NCI-H446 (cell line): Measurements from ENCODE around the gene TIE1.

Experiments
- DNase-seq, 2 experiments: peaks; one replicate each; lab custom pipeline; 2025; lab: John Stamatoyannopoulos, UW

Gene TIE1

DNA sequence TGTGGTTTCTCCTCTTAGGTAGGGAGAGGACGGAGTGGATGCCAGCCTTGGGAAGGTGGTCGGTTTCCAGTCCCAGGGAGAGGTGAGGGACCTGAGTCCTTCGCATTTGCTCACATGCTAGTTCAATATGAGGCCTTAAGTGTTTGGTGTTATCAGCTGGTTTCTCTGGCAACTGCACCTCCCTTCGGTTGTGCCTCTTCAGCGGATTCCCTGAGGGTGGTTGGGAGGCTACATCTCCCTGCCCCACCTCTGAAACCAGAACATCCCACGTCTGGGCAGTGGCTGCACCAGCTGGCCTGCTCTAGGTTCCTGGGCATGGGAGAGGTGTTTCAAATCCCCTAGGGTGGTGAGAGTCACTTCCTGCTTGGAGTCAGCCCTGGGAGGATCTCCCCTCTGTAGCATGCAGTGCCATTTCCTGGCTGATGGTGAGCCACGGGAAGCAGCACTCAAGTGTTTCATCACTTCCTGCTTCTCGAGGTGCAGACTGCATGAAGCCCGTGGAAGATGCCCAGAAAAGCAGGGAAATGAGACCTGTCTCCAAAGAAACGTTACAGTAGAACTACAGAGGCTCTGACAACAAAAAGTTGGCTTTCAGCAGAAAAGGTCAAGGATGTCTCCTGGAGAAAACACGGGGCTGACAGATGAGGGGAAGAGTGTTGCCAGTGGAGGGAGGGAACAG, 26.5 kb upstream of the TIE1 start:
- peak in 1 of 2 experiments; percentile 13 for DNase-seq

DNA sequence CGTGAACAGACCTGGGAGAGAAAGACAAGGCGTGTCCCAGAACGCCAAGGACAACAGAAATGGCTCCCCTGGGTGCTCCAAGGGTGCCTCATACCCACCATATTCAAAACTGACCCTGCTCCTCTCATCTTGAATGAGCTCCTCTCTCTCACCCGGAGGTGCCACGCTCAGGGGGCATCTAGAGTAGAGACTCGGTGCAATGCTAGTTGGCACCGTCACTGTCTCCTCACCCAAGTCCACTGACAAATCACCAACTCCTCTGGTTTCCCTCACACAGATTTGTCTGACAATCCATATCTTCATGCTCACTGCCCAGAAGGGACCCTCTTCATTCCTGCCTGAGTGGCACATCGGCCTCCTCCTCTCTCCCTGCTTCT, 26.0 kb upstream of the TIE1 start:
- no peak for DNase-seq

DNA sequence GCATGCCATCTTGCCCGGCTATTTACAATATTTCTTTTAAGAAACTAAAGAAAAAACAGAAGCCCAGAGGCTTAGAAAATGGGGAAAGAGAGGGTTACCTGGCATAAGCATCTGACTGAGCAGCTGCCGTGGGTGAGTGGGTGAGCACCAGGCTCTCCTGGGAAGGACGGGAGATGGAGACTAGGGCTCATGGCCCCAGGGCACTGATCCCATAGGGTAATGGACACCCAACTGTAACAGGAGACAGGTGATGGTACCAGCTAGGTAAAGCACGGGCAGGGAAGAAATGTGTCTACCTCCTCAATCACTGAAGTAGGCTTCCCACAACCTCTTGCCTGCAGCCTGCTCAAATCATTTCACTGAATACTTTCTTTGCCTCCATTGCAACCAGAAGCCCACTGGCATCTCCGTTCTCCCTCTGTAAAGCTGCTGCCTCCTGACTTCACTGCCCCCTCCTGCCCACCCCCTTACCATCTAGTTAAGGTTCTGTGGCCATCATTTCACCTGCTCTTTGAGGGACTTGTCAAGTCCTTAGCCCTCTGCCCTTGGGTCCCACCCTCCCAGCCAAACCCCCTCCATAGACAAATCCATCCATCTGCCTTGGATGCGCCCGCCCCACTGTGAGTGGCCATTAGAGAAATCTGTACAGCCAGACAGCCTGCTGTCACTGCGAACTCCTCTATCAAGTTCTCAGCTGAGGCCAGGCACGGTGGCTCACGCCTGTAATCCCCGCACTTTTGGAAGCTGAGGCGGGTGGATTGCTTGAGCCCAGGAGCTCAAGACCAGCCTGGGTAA, 24.8 kb upstream of the TIE1 start:
- no peak for DNase-seq

DNA sequence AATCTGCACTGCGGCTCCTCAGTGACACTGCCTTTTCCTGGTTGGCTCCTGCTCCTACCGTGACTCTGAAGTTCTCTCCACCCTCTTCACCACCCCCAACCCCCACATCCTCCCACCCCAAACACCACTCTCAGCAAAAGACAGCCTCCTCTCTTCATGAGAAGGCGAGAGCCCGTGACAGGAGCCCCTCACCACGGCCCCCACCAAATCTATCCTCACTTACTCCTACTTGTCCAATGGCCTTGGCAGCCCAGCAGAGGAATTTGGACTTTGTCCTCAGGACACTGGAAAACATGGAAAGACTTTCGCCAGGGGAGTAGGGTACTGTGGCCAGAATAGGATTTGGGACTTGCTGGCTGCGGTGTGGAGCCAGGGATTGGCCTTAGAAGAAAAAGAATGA, 24.1 kb upstream of the TIE1 start:
- no peak for DNase-seq

DNA sequence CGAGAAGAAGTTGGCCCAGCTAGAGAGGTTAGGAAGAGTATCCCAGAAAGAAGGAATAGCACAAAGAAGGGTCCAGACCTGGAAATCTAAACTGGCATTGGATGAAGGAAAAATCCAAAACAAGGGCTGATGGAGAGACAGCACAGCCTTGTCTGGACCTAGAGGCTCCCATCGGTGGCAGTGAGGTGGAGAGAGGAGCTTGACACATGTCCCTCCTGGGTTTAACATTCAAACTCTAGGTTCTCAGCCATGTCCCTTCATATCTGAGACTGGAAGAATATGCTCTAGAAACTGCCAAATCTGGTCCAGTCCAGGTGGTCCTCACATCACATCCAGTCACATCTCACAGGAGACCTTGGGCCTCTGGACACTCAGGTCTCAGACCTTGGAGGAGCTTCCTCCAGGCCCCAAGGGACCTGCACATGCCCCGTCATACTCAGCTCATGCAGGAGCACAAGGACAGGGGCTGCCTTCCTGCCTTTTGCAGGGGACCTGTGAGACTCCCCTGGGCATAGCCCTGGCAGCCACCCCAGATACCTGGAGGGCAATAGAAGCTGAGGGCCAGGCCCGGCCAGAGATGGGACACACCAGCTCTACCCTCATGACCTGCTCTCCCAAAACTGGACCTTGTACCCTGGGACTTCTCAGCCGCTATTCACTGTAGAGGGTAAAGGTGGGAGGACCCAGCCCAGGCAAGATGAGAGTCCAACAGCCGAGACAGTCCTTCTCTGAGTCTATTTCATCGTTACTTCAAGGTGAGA, 23.5 kb upstream of the TIE1 start:
- no peak for DNase-seq

DNA sequence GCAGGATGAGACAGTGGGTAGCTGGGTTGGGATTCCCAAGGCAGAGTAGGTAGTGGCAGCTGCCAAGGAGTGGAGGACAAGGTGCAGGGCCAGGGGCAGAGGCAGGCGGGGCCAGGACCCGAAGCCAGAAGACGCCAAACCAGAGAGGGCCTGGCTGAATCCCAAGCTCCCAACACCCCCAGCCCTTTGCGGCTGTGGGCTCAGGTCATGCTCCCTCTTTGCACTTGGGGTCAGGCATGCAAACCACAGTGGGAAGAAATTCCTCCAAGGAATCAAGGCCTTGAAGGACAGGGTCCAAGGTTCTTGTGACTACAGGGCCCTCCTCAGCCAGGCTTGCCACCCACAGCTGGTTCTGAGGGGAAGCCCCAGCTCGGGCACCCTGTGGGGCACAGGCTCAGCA, 21.6 kb upstream of the TIE1 start:
- no peak for DNase-seq

DNA sequence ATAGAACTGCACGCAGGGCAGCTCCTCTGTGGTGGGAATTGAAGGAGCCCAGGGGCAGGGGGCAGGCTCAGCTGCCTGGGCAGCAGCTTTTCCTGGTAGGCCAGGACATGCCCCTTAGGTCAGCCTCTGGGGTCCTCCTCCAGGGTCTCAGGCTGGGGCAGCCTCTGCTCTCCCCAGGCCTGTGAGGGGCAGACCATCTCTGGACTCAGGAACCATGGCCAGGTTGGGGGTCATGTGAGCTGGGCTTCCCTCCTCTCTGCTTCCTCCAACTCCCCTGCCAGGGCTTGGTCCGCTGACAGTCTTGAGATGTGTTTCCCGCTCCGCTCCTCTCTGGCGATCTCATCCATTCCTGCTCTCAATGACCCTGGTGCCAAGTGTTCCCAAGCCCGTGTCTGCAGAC, 21.1 kb upstream of the TIE1 start:
- no peak for DNase-seq

DNA sequence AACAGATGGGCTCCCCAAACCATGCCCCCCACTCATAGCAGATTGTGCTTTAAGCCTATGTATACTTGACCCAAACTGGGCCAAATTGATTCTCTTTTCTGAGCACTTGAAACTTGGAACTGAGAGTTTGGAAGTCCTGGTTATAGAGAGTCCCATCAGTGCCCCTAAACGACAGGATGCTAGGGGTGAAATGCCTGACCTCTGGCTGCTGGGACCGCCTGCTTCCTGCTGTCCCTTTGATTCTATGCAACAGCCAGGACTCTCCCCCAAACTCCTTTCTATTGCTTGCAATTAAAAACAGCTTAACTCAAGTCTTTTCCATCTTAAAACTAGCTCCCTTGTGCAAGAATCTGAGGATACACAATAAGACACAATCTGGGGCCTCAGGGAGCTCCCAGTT, 20.1 kb upstream of the TIE1 start:
- no peak for DNase-seq

DNA sequence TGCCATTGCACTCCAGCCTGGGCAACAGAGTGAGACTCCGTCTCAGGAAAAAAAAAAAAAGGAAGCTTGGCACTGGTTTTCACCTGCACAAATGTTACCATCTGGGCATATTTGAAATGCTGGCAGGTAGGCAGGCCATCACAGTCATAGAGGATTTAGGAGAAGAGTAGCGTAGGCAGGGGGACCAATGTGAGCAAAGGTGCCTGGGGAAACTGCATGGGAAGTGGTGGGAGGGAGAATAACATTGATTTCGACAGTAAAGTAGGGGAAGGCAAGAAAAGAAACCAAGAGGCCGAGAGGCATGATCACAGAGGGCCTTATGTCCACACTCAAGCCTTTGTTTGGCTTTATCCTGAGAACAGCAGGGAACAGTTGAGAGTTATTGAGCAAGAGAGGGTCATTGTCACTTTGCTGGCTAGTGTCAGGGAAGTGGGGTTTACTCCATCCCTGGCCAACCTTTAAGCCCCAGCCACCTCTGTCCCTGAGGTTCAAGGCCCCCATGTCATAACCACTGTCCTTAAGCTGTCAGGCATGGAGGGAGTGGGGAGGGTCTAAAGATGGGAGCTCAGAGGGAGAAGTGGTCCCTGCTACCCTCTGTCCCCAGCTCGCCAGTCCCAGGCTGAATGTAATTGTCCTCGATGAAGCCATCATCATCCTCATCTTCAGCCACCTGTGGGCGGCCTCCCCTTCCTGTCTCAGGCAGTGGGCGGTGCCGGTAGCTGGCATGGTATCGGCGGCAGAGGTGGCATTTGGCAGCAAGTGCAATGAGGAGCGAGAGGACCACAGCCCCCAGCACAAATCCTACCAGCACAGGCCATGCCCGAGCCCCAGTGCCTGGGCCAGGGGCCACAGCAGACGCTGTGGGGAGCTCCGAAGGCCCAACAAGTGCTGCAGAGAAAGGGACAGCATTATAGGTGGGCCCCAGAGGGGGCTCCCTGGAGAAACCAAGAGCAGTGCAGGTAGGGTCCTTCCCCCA, 18.3 kb upstream of the TIE1 start:
- DNase-seq: no peak

DNA sequence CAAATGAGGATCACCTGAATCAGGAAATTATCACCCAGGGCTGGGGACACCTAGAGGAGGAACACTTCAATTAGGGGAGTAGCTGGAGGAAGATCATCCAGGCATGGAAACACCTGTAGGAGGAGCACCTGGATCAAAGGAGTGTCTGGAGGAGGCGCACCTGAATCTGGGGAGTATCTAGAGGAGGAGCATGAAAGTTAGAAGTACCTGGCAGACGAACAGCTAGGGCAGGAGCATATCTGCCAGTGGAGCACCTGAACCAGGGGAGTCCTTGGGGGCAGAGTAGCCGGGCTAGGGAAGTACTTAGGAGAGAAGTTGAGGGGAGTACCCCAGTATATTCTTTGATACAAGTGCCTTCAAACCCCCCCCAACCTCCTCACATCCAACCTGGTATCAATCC, 16.7 kb upstream of the TIE1 start:
- no peak for DNase-seq

DNA sequence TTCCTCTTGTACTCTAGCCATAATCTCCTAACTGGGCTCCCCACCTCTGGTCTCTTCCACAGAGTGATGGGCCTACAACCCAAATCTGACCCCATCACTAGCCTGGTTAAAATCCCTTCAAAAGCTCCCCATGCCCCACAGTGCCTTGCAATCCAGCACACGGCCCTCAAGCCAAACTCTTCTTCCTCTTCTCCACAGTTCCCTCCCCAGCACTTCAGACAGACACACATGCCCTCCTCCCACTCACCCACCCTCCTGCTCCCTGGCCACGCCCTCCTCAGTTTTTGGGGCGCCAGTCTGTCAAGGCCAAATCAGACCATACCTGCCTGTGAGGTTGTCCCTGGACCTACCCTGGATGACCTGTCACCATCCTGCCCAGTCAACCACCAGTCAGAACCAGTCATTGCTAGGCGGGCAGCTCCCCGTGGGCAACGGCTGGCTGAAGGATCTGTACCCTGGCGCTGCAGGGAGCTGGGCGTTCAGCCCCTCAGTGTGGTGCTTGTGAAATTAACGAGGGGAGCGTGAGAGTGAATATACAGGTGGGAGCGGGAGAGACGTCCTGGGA, 16.2 kb upstream of the TIE1 start:
- DNase-seq: no peak

DNA sequence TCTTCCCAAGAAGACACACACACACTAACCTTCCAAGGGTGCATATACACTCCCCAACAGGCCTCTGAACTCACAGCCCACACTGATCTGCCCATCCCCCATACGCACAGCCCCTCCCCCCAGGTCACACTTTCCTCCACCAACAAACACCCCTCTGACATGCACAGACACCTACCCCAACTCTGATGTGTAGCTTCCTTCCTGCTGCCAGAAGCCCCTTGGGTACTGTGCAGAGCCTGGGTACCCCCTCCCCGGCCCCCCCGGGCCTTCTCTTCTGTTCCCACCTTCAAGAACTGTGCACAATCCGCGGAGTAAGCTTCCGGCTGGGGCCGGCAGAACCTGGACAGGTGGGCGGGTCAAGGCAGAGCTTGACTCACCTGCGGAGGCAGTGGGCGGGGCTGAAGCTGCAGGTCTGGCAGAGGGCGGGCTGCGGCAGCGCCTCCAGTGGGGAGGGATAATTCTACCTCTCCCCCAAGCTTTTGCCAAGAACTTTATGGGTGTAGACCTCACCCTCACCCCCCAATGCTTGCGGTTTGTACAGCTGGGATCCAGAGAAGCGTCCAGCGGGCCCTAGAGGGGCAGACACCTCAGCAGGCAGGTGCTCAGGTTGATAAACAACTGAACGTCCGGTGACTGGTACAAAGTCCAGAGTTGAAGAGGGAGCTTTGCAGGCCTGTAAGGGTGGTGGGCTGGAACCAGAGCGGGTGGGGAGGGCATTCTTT, 15.4 kb upstream of the TIE1 start, which contains the start of gene C1orf210:
TSS of gene C1orf210 (minus strand) at position 313 of the 722 bp plus-strand sequence. CDS start 2,311 bp downstream, outside the sequence.
- no peak for DNase-seq

DNA sequence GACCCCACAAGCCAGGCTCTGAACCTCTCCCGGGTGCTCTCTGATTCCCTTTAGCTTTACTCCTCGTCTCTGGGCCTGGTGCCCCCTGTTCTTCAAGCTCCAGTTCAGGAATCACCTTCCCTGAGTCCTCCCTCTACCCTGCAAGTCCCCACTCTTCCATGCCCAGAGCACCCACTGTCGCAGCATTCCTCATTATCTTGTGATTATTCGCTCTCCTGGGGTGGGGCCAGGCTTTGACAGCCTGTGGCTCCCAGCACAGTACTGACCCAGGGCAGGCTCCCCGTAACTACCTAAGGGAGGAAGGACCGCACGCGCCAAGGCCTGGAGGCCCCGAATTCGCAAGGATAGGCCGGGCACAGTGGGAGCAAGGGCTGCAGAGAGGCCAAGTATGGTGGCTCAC, 14.7 kb upstream of the TIE1 start:
- no peak for DNase-seq

DNA sequence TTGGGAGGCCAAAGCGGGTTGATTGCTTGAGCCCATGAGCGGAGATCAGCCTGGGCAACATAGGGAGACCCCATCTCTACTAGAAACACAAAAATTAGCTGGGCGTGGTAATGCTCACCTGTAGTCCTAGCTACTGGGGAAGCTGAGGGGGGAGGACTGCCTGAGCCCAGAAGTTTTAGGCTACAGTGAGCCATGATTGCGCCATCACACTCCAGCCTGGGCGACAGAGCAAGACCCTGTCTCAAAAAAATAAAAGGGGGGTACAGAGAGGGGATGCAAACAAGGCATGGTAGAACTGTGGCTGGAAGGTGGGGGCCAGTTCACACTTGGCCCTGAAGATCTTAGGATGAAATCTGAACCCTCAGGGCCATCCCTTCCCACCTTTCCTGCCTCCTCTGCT, 14.2 kb upstream of the TIE1 start:
- DNase-seq: no peak

DNA sequence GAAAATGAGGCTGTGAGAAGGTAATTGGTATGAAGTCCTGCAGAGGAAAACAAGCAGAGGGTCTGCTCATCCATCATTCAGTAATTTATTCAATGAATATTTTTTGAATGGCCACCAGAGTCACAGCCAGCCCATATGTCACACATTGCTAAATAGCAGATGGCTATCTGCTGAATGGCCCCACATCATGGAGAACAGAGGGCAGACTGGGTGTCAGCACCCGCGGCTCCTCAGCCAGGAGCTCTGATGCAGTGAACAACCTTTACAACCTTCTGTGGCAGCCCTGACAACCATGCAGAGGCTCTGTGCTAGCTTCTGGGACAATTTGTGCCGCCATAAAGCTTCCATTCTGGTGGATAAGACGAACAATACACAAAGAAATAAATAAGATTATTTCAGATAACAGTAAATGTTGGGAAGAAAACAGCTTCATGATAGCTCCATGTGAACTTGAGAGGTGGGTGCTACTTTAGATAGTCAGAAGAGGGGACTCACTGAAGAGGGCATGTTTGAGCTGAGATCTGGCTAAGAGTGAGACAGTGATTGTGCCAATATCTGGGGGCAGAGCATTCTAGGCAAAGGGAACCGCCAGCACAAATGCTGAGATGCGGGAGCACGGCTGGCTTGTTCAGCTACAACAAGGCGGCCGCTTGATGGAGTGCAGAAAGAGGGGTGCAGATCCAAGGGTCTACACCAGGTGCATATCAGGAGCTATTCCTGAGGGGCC, 12.6 kb upstream of the TIE1 start:
- no peak for DNase-seq

DNA sequence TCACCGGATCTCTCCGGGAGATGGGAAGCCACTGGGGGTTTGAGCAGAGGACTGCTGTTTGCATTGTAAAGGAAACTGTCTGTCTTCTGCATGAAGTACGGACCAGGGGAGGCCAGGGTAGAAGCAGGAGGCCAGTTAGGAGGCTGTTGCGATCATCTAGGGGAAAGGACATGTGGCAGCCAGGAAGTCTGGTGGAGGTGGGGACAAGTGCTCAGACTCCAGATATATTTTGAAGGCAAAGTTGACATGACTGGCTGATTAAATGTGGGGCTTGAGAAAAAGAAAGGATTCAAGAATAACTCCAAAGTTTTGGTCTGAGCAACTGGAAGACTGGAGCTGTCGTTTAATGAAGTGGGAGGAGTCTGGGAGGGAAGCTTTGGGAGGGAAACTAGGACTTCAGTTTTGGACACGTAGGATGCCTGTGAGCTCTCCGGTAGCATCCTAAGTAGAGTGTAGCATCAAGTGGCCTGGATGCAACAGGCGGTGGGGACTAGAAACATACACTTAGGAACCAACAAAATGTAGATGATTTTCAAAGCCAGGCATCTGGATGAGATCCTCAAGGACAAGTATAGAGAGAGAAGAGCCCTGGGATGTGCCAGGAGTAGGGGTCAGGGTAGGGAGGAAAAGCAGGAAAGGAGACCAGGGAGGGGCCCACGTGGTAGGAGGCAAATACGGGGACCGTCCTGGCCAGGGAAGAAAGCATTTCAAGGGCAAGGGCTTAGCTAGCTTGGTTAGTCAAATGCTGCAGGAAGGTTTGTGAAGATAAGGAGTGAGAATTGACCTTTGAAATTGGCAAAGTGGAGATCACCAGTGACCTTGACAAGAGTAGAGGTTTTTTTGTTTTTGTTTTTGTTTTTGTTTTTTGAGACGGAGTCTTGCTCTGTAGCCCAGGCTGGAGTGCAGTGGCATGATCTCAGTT, 11.7 kb upstream of the TIE1 start:
- no peak for DNase-seq

DNA sequence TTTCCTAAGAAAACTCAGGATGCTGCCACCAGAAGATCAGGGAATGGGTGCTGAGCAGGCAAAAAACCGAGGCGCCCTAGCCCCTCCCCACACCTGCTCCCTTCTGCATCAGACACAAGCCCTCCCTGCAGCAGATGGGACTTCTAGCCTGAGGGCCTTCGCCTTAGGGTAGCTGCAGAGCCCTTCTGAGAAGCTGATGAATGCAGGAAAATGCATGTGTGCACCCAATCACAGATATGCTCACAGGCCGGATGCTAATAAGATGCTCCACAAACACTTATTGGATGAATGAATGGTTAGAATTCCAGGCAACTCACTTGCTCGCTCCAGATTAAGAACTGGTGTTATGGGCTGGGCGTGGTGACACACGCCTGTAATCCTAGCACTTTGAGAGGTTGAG, 8.6 kb upstream of the TIE1 start:
- DNase-seq: no peak

DNA sequence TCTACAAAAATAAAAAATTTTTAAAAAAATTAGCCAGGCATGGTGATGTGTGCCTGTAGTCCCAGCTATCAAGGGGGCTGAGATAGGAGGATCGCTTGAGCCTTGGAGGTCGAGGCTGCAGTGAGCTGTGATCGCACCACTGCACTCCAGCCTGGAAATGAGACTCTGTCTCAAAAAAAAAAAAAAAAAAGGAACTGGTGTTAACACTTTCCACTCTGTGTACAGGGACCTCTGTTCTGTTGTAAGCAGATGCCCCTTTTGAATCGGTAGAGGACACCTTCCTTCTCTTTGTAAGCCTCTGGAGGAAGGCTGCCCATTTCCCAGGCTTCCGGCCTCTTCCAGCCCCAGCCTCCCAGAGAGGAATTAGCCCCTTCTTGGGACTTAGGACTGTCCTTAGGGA, 8.1 kb upstream of the TIE1 start:
- no peak for DNase-seq

DNA sequence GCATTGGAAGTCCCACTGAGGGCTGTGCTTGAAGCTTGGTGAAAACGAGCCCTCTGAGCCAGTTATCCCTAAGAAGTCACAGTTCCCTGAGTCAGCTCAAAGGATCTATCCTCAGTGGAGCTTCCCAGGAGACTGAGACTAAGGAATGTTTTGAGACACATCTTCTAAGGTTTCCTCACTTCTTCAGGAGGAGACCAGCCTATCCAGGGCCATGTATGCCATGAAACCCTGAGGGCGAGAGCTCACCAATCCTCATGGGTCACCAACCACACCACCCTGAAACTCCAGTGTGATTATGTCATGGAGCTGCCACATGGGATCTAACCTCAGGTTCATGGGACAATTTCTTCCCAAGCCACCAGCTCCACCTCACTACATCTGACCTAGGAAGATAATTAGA, 7.6 kb upstream of the TIE1 start:
- no peak for DNase-seq
